Activated CD8-positive, alpha-beta memory T cell treated with anti-CD3 and anti-CD28 coated beads, Interleukin-2, amount 50 U/mL, for 48 hours (primary cell): ENCODE measurements around the gene VAT1L.
A peak's percentile ranks its signal among the peaks of the same experiment; 100 is the strongest.

Source experiments
- DNase-seq: peaks from one replicate; pipeline ENCODE4 v3.0.0-alpha.2; 2020

Gene VAT1L

DNA sequence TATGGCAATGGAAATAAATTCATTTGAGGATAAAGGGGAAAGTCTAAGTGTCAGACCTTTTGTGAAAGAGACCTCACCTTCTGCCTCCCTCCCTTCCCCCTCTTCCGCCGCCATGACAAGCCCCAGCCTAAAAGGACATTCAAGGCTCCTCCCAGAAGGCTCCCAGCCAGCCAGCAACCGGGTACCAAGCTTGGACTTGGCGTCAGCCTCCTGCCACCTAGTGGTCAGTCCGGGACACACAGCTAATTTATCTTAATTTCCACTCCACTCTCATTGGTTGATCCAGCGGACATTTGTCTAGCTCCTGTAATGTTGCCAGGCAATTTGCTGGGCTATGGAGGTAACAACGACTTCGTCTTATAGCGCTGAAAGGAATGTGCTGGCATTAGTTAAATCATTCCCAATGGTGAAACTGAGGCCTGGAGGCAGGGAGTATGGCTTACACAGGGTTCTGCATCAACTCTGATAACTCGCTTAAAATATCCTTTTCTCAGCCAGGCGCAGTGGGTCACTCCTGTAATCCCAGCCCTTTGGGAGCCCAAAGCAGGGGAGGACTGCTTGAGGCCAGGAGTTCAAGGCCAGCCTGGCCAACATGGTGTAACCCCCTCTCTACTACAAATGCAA is 214.7 kb downstream of the VAT1L start:
- DNase-seq = peak; percentile 84

DNA sequence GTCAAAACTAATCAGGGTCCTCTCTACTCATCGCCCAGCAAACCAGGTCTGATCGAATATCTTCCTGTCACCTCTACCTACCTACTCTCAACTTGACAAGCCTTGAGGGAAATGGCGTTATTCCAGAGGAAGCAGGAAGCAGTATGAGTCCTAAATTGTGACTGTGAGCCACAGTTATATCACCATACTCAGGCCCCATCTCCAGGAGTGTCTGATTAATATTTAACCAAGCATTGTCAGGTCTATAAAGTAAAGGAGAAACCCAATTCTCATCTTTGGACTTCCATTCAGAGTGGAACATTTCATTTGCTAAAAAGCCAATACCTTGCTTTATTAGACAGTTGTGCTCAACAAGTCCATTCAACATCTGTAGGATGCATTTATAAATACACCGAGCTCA is 216.2 kb downstream of the VAT1L start:
- no peak for DNase-seq

DNA sequence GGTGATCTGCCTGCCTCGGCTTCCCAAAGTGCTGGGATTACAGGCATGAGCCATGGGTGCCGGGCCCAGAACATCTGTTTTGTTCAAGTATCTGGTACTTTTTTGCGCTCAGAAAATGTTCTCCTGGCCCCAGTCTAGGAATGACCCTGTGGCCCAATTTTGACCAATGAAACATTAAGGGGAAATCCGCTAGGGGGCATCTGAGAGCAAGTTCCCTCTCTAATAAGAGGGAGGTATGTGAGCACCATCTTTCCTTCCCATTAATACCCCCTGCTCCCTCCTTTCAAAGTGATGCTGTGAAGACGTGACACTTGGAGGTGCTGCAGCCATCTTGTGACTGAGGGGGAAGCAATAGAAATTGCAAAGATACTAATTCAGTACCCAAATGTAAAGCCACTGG is 217.5 kb downstream of the VAT1L start:
- DNase-seq = no peak

DNA sequence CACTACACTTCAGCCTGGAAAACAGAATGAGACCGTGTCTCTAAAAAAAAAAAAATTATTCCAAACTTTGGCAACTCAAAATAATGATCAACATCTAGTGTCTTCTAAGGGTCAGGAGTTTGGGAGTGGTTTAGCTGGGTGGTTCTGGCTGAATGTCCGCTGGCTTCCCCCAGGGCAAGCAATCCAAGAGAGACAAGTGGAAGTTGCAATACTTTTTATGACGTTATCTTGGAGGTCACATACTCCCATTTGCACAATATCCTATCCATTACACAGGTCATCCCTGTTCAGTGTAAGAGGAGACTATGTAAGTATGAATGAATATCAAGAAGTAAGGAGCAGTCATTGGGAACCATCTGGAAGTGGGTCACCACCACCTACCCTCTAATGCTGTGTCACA is 218.8 kb downstream of the VAT1L start:
- DNase-seq = no peak

DNA sequence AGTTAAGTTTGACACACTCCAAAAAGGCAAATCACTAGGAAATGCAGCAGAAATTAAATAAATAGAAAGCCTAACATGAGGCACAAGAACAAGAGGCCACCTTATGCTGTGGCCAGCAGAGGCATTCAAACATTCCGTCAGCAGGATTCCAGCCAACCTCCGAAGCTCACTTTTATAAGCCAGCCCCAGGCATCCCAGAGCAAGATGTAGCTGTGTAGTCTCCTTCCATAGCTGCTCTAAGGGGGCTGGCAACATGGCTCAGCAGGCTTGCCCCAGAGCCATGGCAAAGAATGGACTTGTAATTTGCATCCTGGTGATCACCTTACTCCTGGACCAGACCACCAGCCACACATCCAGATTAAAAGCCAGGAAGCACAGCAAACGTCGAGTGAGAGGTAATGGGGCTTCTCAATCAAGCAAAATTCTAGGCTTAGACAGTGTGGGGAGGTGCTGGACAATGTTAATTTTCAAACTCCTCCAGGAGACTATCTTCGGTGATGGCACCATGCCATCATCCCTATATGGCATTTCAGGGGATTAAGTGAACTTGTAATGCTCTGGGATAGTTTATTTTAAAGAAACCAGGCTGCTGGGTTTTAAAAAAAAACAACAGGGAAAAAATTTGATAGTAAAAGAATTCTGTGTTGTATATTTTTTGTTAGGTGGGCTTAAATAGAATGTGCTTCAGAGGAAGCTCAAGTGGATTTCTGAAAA is 234.1 kb downstream of the VAT1L start, which contains the start of gene CLEC3A:
CLEC3A (plus strand) TSS at position 202 of the 714 bp plus-strand sequence; CDS start at position 281, 79 bp downstream.
- DNase-seq = no peak

DNA sequence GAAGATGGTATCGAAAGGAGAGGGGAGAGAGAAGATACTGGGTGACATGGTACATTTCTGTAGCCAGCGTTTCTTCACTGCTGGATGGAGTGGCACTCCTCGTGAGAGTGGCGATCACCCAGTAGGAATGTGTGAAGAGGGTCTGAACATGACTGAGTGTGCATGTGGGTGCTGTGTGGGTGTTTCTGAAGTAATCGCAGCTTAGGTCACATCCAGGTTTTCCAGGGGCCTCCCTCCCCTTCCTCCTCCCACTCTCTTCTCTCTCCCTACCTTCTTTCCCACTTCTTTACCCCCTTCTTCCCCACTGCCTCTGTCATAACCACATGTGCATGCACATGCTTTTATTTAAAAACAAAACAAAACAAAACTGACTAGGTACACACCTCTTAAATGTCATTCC is 235.8 kb downstream of the VAT1L start:
- DNase-seq = no peak

DNA sequence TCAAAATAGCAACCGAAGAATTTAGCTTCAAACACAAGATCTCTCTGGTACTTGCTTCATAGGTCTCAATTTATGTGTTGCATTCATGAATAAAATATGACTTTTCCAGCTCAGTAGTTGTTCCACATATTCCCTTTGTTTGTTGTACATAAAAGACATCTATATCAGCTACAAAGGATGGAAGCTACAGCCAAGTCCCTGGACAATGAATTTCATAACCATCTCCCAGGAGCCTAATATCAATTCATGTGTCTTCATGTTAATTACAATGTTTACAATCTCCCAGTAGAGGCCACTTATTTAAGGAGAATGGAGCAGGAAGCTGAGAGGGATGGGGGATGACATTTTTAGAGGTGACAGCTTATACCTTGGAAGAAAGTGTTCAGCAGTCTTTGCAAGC is 237.3 kb downstream of the VAT1L start:
- no peak for DNase-seq

DNA sequence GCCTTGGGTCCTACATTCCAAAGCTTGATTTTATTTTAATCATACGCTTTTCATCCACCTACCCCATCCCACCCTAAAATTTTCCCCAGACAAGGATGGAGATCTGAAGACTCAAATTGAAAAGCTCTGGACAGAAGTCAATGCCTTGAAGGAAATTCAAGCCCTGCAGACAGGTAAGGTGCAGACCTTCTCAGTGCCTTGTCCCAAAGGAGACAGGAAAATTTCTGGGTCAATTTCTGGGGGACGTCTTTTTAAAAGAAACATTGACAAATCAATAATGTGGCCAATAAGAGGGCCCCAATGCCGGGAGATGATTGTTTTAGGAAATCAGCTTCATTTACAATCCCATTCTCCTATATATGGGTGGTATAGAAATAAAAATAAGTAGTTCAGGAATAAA is 239.7 kb downstream of the VAT1L start:
- no peak for DNase-seq
